HG03066 (cell line): ENCODE measurements around the gene DLGAP1.

Source experiments
- ATAC-seq: cut with Tn5 transposase; IDR thresholded peaks from one replicate; pipeline ENCODE4 v1.9.1; 2021; ENCODE audit warnings: low read depth; ENCODE audit not compliant: unreplicated experiment

The DLGAP1 gene

DNA sequence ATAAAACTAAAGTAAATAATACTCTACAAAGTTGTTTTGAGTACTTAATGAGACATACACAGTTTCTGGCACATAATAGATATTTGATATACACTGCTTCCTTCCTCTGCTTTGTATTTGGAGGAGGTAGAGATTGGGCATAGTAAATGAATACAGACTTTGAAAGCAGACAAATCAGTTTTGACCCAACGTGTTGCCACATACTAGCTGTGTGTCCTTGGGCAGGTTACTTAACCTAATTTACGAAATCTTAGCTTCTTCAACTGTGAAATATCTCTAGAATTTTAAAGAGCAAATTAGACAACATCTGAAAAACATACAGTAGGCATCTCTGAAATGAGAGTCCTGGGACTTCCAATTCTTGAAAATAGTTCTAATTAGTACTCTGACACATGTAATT, 579.7 kb downstream of the DLGAP1 start:
- no peak for ATAC-seq

DNA sequence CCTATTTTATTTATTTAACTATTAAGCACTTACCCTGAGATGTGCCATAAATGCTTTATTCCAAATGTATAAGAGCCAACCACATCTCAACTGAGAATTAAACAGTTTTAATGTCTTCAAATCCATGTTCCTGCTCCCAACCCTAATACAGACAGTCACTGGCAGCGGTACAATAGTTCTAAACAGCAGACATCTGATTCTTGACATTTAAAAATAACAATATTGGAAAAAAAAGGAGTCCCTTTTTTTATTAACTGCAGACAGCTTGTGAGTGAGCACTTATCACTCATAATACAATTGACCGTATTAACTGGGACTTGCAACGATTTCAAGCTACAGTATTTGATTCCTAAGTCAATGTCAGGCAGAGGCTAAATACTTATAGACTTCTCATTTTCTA, 580.5 kb downstream of the DLGAP1 start:
- no peak for ATAC-seq

GRCh38 chr18:3874125-3874524, 581.0 kb downstream of the DLGAP1 start:
- no peak for ATAC-seq

GRCh38 chr18:3873698-3874097, 581.4 kb downstream of the DLGAP1 start:
- no peak for ATAC-seq

DNA sequence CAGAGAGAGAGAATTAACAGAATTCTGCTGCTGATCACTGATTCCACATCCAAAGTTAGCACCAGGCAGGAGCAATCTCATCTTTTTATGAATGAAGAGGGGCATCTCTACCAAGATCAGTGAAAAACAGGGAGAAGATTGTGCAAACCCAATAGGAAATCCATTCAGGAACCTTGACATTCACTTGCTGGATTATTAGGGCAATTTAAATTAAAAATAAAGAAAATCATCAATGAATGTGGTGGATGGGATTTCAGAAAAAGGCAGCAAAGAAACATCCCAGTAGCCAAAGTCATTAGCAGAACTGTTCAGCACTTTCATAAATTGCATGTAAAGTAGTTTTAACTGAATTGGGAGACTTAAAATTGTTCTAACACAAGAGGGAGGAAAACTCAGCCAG, 581.9 kb downstream of the DLGAP1 start:
- ATAC-seq: no peak

GRCh38 chr18:3872641-3873040, 582.5 kb downstream of the DLGAP1 start:
- no peak for ATAC-seq

- ATAC-seq: no peak
These were observed 583.4 kb downstream of the DLGAP1 start for GRCh38 chr18:3871687-3872086.

GRCh38 chr18:3870914-3871313, 584.2 kb downstream of the DLGAP1 start:
- no peak for ATAC-seq

DNA sequence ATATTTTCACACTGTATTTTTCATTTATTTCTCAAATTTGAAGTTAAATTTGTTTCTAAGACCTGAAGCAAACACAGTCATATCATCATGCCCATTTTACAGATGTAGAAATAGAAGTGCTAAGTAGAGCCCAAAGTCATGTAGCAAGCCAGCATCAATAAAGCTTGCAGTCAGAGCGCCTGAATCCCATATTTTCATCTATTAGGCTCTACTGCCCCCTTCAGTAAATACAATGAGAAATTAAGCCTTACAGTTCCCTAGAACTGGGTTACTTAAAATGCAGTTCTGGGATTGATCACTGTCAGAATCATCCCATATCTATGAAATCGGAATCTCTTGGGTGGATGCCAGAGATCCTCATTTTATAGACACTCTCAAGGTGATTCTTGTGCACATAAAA, 585.3 kb downstream of the DLGAP1 start:
- no peak for ATAC-seq

GRCh38 chr18:3867864-3868311, 587.2 kb downstream of the DLGAP1 start:
- no peak for ATAC-seq

DNA sequence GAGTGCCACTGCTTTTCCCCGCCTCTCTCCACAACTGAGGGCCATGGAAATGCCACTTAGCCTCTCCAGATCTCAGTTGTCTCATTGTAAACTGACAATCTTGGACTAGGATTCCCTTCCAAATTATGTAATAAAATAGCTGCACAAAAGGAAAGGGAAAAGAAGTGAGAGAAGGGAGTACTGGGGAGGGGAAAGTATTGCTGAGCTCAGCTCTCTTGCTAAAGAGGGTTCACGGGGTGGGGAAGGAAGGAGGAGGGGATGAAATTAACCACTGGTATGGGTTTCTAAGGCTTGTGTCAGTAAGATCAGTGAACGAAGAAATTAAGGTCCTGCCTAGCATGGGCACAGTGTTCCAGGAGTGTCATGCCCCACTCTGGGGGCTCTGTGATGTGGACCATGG, 587.9 kb downstream of the DLGAP1 start:
- no peak for ATAC-seq

GRCh38 chr18:3864669-3865298, 590.3 kb downstream of the DLGAP1 start:
- ATAC-seq: no peak

GRCh38 chr18:3863593-3863992, 591.5 kb downstream of the DLGAP1 start:
- no peak for ATAC-seq

DNA sequence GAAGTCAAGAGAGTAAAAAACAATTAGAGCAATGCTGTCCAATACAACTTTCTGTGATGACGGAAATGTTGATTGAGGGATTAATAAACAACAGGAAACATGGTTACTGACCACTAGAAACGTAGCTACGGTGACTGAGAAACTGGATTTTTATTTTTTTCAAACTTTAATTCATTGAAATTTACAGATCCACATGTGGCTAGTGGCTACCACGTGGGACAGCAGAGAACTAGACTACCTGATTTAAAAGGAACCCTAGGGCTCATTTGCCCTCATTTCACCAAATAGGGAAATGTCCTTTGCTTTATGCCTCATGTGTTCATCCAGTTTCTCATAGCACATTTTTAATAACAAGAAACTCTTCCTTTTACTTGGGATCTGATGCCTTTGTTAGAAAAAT, 592.1 kb downstream of the DLGAP1 start:
- ATAC-seq: no peak

DNA sequence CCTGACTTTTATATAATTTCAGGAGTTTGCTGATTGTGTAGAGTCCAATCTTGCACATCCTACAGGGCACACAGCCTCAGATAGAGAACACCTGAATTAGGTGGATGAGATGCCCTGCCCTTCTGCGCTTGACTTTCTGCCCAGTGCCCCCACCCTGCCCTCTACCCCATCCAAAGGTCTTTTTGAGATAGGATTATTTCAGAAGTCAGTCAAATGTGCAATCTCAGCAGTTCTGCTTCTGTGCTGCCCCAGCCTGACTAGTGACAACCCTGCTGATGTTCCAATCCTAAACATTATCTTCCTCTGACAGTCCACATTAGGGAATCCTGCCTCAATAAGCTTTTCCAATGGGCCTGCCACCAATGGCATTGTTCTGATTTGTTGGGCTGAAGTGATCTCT, 593.6 kb downstream of the DLGAP1 start:
- ATAC-seq: no peak

DNA sequence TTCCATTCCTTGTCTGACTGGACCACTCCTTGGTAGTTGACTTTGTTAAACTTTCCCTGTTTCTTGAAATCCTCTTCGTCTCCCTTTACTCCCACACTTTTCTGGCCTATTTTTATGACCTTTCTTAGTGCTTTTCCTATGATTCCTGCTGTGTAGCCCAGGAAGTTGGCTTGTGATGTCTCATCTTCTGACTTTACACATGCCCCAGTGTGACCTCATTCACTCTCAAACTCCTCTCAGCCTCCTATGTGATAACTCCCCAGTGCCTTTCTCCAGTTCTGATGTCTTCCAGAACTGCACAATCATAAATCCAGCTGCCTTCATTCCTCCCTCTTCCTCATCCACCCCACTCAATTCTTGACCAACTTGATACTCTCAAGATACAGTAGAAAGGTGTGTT, 597.6 kb downstream of the DLGAP1 start:
- ATAC-seq: no peak

DNA sequence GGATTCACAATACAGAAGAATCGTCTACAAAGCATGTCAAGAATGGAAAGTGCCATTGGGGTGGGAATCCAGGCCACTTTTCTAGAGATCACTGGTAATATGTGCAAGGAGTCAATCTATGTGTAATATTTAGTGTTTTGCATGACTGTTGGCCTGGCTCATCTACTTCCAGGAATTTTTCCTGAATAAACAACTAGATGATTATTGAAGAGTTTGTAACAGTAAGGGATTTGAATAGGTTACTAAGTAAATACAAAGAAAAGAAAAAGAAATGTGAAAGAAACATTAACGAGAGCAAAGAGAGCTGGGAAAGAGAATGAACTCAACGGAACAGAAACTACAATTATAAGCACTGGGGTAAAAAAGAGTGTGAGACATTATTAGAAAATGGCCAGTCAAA, 599.1 kb downstream of the DLGAP1 start:
- no peak for ATAC-seq

GRCh38 chr18:3852321-3852720, 602.8 kb downstream of the DLGAP1 start:
- ATAC-seq: no peak

DNA sequence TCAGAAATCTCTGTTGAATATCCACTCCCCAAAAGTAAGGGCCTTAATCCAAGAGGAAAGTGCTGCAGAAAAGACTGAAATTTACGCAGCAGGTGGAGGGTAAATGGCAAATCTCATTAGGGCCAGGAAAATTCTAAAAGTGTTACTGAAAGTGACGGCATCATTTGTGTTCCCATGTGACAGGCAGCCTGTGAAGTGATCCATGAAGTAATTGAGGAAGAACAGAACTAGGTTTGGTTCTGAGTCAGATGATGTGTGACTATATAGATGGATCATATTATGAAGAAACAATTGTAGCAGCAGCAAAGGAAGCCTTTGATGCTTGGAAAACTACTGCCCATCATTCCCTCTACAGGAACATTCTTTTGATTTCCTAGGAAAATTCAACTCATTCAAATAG, 603.9 kb downstream of the DLGAP1 start:
- ATAC-seq: no peak

GRCh38 chr18:3848316-3848715, 606.8 kb downstream of the DLGAP1 start:
- no peak for ATAC-seq

- ATAC-seq: no peak
These were observed 609.9 kb downstream of the DLGAP1 start for GRCh38 chr18:3845161-3845560.

DNA sequence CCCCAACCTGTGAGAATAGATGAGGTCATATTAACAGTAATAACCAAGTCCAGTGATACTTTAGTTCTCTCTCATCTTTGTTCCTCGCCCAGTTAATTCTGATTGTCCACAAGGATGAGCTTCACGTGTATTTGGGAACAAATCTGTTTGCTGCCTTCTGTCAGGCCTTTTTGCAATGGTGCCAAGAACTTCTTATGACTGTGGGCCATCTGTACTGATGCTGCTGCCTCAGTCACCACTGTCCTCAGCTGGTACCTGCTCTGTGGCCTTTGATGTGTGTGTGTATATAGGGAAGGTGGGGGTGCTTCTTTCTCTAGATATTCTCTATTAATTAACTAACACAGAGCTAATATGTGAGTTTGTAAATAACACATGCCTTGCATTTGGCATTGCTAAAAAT, 612.3 kb downstream of the DLGAP1 start:
- ATAC-seq: no peak

GRCh38 chr18:3840766-3841165, 614.3 kb downstream of the DLGAP1 start:
- ATAC-seq: no peak
